Cardiac septum (tissue), 1 donor: ENCODE measurements around the gene PABPC1L. TPM values are rescaled to one million over a fixed set of nuclear protein-coding genes. Genes with fewer than 3 reads are reported as not detected.
A peak's percentile ranks its signal among the peaks of the same experiment; 100 is the strongest.
"Not testable (repeated sequence)": the region's sequence is repeated elsewhere in the genome, so short reads cannot be mapped to it uniquely, and the experiment has no call there.

ENCODE experiments used
- DNase-seq: peaks from one replicate; pipeline ENCODE4 v3.0.0-alpha.2; 2020; ENCODE audit warnings: low spot score
- intact Hi-C: fragments of 100-400 bp; cut with DNase I; formaldehyde crosslinking; loops from one replicate; pipeline ENCODE4 v1.14.0; 2022
- long read RNA-seq: library from polyadenylated mRNA; unstranded; transcript quantifications from one replicate; pipeline ENCODE4 v2.0.0, GENCODE V29; 2021
- total RNA-seq: library from RNA; stranded (reverse); fragmentation: NEBNext Ultra II Directional; extraction: Animal tissue kit (Norgen Biotek cat#: 25700); gene quantifications from one replicate; pipeline ENCODE4 v1.2.1, GENCODE V29; 2021
- donor health status: DM: no; HTN: no; CAD: no.

The PABPC1L gene
- total RNA-seq: 4.7 TPM
- long read RNA-seq, partial matches to known transcripts: 0 of 4 reads
- long read RNA-seq, other reads (novel, unspliced or antisense): 4 of 4 reads

DNA sequence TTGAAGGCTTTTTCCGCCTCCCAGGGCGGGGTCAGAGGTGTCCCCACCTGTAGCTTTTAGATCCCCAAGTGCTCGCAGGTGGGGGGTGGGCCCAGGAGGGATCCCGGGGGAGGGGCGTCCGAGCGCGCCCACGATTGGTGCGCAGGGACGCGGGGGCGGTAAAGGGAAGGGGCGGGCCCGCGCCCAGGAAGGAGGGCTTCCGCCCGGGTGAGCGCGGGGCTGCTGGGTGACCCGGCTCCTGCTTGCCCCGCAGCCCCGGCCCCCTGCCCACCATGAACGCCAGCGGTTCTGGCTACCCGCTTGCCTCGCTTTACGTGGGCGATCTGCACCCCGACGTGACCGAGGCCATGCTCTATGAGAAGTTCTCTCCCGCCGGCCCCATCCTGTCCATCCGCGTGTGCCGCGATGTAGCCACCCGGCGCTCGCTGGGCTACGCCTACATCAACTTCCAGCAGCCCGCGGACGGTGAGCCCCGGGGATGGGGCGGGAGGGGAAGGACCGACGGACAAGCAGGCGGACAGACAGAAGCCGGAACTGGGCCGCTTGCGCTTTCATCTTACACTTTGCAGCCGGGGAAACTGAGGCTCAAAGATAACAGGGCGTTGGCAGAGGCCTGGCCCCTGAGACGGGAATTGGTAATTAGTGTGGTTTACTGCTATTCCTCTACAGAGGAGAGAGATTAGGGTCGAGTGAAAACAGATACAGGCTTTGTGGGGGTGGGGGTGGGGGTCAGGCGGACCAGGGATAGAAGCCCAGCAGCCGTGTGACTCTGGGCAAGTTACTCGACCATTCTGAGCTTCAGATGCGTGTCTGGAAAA is at the start of gene PABPC1L:
TSS of gene PABPC1L (plus strand) at position 189 of the 818 bp plus-strand sequence. CDS start at position 273, 84 bp downstream.
- peak; percentile 84 for DNase-seq
- intact Hi-C loops: no loop called here

DNA sequence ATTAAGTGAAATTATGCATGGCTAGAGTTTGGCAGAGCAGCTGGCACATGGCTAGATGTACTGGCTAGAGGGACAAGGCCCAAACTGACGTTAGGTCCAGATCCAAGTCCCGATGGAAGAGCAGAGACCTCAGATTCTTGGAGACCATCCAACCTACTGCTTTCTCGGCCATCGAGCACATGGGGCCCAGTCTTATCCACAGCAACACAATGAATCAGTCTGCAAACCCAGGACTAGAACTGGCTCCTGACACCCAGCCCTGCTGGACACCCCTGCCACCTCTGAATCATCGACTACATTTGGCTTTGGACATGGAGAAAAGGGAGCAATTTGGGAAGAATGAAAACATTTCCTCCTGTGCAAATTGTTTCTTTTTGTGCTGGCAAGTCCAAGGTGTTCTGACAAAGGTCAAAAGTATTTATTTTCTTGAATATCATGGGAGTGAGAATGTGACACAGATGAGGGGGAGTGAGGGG is 48.3 kb upstream of the PABPC1L start:
- DNase-seq: no peak
- intact Hi-C loops: no loop called here

DNA sequence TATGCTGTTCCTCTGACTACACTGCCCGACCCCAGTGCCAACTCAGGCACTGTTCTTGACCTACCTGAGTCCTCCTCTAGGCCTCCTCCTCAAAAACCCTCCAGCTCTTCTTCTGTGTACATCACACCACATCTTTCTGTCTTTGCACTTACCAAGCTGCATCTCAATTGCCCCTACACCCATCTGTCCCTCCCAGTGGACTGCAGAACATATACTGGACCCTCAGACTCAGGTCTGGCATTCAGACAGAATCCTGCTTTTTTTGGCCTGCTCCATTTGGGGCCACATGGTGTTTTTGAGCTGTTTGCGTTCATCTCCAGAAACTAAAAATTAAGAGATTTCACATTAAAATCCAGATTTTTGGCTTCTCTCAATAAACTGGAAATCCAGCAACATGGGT is 47.6 kb upstream of the PABPC1L start:
- intact Hi-C loops: no loop called here
- no peak for DNase-seq

DNA sequence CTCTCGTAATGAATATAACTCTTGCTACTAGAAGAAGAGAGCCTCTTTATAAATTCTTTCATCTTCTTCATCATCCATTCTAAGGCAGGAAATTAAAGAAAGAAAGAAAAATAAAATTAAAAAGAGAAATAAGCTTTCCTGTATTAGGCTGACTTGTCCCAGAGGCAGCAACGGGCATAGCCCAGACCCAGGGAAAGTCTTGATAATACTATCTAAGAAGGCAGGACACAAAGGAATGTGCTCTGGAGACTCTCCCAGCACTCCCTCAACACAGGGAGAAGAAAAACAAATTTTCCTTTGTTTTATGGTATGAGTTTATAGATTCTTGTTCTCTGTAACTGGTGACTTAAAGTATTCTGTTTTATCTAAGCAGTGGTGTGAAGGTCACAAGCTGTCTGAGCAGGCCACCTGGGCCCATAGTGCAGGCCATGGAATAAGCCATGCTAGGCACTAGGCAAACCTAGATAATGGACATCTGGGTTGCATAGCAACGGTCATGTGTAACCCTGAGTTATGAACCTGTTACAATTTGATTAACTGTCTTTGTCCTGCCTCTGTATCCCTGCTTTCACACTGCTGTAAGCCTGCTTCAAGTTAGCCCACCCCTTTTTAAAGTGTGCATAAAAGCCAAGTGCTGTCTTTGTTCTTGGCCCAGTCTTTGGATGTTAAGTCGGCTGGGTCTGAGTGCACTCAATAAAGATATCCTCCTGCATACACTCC is 46.3 kb upstream of the PABPC1L start:
- intact Hi-C loops, DNase-seq: not testable (repeated sequence)

DNA sequence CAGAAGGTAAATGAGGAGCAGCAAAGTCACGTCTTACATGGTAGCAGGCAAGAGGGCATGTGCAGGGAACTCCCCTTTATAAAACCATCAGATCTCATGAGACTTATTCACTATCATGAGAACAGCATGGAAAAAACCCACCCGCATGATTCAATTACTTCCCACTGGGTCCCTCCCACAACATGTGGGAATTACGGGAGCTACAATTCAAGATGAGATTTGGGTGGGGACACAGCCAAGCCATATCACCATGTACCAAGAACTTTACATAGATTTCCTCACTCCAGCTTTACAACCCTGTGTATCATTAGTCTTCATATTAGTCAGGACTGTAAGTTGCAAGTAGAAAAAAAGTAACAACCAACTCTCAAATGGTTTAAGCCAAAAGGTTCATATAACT is 45.4 kb upstream of the PABPC1L start:
- DNase-seq, intact Hi-C loops: not testable (repeated sequence)

DNA sequence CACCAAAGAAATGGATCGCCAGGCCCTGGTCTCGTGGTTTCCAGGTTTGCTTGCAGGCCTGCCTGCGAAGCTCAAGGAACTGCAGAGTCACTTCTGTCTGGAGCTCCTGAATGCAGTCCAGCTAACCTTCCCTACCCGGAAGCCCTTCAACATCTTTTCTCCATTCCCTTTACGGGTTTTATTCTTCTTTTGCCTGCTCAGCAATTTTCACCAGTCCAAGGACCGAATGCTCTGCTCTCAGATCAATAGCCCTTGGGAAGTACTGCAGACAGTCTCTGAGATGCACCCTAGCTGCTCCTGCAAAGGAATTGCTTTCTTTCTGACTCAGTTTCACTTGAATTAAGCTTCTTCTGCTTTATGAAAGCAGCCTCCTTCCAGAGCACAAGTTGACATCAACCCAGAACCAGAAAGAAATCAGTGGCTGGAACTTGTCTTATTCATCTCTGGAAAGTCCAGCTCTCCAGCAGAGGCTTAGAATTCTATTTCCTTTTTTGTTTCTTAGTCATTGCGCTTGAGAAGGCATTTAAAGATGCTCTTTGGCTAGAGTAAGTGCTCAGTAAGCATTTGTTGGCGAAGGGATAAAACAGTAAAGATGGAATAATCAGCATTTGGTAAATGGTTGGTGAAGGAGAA is 43.0 kb upstream of the PABPC1L start:
- no peak for DNase-seq
- intact Hi-C loops: loop anchor here (2.0 kb wide), 2 partner anchors 120 to 182 kb away; no protein-coding TSS in a partner anchor

DNA sequence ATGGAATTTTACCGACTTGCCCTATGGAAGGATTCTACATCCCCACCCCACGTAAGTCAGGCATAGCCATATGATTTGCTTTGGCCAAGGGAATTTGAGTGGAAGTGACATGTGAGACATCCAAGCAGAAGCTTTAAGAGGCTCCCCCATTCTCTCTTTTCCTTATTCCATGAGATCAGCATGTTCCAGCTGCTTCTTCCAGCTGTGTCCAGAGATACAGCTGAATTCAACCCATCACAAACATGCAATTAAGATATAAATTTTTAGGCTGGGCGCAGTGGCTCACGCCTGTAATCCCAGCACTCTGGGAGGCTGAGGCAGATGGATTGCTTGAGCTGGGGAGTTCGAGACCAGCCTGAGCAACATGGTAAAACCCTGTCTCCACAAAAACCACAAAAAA is 40.4 kb upstream of the PABPC1L start:
- no peak for DNase-seq
- intact Hi-C loops: no loop called here

DNA sequence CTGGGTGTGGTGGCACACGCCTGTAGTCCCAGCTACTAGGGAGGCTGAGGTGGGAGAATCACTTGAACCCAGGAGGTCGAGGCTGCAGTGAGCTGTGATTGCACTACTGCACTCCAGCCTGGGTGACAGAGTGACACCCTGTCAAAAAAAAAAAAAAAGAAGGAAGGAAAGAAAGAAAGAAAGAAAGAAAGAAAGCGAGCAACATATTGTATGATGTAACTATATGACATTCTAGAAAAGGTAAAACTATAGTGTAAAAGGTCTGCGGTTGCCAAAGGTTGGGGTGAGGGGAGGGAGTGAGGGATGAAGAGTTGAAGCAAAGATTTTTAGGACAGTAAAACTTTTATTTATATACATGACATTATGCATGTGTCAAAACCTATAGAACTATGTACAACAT is 27.5 kb upstream of the PABPC1L start:
- DNase-seq, intact Hi-C loops: not testable (repeated sequence)

DNA sequence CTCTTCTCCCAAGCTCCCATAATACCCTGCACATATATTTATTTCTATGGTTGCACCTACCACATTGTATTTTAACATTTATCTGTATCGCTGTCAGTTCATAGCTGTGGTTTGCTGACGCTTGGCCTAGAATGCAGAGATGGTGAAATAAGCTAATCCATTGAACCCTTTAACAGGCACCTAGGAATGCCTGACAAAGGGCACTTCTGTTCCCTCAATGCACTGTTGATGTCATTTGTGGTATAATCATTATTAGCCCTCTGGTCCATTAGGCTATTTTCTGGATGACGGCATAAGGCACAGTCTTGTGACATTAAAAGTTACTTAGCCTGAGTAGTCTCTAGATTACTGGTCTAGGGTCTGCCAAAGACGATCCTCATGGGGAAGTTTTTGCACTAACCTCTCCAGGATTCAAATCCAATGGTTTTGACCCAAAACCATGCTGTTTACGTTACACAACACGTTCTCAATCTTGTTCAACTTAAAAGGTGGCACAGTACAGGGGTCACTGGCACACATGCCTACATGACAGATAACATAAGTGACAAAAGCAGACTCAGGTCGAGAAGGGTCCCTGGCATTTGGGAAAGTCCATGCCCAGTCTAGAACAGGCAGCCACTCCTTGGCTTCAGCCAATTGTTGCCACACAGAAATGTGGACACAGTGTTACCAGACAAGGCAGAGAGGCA is 26.5 kb upstream of the PABPC1L start:
- no peak for DNase-seq
- intact Hi-C loops: no loop called here

DNA sequence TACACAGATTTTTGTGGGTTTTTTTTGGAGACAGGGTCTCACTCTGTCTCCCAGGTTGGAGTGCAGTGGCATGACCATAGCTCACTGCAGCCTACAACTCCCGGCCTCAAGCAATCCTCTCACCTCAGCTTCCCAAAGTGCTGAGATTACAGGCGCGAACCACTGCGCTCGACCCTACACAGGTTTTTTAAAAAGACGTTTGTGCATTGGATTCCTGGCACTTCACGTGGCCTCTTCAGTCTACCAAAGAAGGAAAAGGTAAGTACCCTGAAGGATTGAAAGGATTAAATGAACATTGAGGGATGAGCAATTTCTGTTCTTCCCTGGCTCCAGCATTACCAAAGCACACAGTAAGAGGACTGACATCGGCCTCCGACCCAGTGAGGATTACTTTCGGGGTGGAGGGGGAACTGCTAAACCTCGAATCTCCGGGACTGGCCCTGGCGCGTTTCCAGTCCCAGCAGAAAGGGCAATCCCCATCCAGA is 24.9 kb upstream of the PABPC1L start:
- no peak for DNase-seq
- intact Hi-C loops: loop anchor here (1.0 kb wide), 1 partner anchor 75 kb away; the partner anchor contains the start of gene TOMM34

DNA sequence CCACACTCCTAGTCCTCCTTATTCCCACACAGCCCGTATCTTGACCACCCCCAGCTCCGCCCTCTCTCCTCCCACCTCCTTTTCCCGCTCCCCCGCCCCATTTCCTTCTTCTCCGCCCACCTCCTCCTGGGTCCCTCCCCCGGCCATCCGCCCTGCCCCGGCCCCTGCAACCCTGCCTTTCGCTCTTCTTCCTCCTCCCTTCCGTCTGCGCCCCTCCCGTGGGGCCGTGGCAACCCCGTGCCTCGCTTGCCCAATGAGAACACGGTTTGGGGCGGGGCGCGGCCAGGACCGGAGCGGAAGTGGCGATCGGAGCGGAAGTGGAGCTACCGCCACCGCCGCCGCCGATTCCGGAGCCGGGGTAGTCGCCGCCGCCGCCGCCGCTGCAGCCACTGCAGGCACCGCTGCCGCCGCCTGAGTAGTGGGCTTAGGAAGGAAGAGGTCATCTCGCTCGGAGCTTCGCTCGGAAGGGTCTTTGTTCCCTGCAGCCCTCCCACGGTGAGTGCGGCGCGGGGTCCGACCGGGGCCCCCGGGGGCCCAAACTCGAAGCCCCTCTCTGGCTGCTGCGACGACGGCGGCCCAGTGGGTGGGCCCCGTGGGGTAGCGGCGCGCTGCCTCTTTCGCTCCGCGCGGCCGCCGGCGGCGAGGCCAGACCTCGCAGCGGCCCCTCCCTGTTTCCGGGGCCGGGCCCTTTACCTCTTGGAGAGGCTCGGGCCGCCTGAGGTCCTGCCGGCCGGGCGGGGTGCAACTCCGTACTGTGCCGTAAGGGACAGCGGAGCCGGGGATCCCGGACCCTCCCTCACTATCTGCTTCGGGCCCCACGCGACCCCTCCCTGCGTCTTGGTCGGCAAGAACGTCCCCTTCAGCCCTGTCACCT is 24.2 kb upstream of the PABPC1L start, which contains the start of gene YWHAB:
TSS of gene YWHAB (plus strand) at position 314 of the 874 bp plus-strand sequence. CDS start 15,829 bp downstream, outside the sequence.
- intact Hi-C loops: loop anchor here (1.0 kb wide), 1 partner anchor 75 kb away; the partner anchor contains the start of gene TOMM34
- DNase-seq: peak; percentile 99

DNA sequence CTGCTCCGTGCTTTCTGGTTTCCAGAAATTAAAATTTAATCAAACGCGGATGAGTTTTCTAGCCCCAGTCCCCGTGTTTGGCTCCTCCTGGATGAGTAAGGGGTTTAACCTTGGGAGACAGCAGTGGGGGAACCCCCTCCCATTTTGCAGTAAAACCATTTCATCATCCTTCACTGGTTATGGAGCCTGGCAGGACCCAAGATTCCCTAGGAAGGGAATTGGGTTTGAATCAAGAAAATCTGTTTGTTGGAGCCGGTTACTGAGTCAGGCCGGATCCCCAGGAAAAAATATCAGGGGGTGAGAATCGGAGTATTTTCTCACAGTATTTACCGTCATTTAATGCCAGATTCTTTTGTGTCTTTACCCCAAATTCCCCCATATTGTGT is 23.6 kb upstream of the PABPC1L start:
- intact Hi-C loops: no loop called here
- DNase-seq: no peak

DNA sequence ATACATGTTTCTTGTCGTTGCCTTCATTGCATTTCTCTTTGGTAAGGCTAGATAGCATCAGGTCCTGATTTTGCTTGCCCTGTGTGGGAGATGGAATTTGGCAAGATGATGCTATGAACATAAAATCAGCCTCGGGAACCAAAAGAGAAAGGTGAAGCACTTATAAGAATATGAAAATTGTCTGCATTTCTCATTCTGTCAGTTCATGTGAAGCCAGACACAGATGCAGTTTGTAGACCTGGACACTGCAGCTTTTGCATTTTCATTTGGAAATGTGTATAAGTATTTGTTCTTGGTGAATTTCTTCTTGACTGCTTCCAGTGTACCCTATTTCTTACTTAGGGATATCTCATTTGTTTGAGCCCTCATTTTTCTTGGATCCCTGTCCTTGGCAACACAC is 23.0 kb upstream of the PABPC1L start:
- intact Hi-C loops: no loop called here

DNA sequence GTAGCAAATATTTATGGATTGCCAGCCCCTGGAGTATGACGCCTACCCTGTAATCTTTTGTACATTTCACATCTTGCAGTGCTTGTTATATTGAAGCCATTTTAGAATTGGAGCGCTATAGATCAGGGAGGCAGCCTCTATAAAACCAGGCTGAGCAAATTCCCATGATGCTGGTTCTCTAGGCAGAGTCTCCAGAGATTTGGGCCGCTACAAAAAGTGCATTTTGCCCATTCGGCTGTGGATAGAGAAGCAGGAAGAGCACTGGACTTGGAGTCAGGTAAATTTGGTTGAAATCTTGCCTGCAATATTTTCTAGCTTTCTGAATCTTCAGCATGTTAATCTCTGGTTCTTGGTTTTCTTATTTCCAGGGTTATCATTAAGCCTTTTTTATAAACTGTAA is 22.4 kb upstream of the PABPC1L start:
- intact Hi-C loops: no loop called here
- no peak for DNase-seq

More for the DNA sequence above, 23.0 kb upstream of the PABPC1L start:
- DNase-seq: no peak

DNA sequence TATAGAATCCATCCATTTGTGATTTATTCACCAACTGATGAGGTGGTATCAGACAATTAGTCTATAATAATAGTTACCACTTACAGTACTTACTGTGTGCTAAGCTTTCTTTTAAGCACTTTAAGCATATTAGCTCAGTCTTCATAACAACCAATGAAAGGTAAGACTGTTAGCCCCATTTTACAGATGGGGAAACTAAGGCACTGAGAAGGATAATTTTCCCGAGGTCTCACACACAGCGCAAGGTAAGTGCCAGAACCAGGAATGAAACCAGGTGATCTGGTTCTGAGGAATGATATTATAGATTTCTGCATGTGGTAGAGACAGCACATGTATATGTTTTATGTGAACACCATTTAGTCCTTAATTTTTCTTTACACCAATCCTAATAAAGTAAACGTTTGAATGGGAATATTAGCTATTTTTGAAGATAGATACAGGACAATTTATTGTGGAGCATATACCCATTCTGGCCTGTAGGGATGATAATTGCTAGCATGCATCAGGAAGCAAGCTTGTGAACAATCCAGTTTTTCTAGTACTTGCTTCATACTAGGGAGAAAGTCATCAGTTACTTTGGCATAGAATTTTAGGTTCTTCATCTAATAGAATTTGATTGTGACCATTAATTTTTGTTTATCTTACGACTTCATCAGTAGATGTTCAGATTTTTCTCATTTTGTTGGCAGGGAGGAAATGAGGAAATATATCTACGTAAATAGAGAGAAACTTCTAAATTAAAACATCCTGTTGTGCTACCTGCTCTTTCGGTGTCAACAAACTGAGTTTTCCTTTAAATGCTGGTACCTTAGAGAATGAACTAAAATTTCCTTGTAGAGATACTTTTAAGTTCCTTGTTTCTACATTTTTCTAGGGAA is 21.4 kb upstream of the PABPC1L start:
- intact Hi-C loops: no loop called here
- no peak for DNase-seq

DNA sequence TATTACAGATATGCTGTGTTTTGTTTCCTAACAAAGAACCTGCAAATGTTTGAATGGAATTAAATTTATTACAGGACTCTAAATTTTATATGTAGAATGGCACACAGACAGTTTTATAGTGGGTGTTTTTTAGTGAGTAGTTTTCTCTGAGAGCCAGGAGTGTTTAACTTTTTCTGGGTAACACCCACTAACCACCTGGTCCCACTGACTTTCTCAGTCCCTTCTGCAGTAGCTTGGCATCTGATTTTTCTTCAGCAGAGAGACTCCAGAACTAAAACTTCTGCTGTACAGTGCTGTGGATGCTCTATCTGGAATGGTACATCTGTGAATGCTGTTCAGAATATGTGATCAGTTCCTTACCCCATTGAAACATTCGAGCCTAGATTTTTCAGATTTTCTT is 18.0 kb upstream of the PABPC1L start:
- intact Hi-C loops: no loop called here
- no peak for DNase-seq

DNA sequence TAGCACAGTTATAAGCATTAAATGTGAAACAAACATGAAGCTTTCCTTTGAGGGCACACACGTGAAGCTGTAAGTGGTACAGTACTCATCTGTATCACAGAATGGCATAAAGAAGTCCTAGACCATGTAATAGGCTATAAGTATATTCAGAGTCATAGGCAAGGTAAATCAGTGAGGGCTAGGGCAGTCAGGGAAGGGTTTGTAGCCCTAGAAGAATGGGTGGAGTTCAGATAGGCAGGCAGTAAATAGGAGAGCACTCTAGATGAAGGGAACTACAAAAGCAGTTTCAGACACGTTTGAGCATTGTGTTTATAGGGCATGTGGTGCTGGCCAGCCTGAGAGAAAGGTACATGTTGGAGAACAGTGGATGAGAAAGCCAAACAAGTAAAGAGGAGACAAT is 14.9 kb upstream of the PABPC1L start:
- DNase-seq: no peak
- intact Hi-C loops: no loop called here
